GM21390 (cell line): ENCODE data around the gene APC.
"Not testable (repeated sequence)": the region's sequence is repeated elsewhere in the genome, so short reads cannot be mapped to it uniquely, and the experiment has no call there.

Experiments
- ATAC-seq: cut with Tn5 transposase; IDR thresholded peaks from one replicate; pipeline ENCODE4 v1.9.1; 2021; ENCODE audit not compliant: unreplicated experiment

The APC gene

GRCh38 chr5:112713206-112713605 is 24.5 kb upstream of the APC start:
- no peak for ATAC-seq

DNA sequence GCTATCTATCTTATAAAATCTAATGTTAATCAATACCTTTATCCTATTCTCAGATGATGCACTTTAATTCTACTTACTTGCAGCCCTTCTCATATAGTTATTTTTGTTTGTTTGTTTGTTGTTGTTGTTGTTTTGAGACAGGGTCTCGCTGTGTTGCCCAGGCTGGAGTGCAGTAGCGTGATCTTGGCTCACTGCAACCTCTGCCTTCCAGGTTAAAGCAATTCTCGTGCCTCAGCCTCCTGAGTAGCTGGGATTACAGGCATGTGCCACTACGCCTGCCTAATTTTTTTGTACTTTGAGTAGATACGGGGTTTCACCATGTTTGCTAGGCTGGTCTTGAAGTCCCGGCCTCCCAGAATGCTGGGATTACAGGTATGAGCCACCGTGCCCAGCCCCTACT is 20.8 kb upstream of the APC start:
- not testable (repeated sequence) for ATAC-seq

GRCh38 chr5:112717506-112718082 is 20.1 kb upstream of the APC start:
- no peak for ATAC-seq

GRCh38 chr5:112718344-112718743 is 19.3 kb upstream of the APC start:
- ATAC-seq = no peak

DNA sequence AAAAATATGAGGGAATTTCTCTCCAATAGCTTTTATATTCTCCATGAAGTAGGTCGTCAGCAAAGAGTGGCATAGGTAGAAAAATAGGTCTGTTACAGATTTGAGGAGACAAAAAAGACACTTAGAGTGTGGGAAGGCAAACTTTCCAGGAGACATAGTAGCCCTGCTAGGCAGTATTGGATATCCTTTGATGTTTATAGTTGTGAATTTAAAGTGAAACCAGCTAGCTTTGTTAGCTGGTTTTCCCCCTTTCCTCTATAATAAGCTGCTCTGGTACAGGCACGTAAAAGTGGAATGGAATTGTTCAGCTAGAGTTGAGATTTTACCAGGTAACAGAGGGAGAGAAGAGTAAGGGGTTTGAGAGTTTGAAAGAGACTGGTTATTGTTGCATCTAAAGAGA is 17.1 kb upstream of the APC start:
- ATAC-seq = no peak

DNA sequence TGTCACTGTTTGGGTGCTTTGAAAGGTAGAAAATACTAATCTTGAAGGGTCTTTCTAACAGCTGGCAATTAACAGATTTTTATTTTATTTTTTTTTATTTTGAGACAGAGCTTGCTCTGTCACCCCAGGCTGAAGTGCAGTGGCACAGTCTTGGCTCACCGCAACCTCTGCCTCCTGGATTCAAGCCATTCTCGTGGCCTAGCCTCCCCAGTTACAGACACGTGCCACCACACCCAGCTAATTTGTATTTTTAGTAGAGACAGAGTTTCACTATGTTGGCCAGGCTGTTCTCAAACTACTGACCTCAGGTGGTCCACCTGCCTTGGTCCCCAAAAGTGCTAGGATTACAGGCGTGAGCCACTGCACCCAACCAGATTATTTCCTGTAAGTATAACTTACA is 12.8 kb upstream of the APC start:
- ATAC-seq = no peak

DNA sequence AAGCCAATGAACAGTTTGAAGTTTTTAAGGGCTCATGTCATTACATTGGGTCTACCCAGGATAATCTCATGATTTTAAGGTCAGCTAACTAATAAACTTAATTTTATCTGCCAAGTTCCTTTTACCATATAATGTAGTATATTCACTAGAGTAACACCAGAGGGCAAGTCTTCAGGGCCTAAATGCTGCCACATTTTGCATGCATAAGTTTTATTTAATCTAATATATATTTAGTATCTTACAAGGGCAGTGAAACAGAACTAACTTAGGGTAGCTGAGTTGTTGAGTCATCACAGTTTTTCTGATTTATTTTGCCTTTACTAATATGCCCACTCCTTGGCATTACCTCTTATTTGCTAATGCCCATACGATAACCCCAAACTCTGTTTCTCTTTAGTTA is 8.1 kb upstream of the APC start:
- ATAC-seq = no peak

- ATAC-seq = no peak
These were observed 5.6 kb upstream of the APC start for GRCh38 chr5:112732131-112732530.

GRCh38 chr5:112733586-112733985 is 4.1 kb upstream of the APC start:
- ATAC-seq = no peak

DNA sequence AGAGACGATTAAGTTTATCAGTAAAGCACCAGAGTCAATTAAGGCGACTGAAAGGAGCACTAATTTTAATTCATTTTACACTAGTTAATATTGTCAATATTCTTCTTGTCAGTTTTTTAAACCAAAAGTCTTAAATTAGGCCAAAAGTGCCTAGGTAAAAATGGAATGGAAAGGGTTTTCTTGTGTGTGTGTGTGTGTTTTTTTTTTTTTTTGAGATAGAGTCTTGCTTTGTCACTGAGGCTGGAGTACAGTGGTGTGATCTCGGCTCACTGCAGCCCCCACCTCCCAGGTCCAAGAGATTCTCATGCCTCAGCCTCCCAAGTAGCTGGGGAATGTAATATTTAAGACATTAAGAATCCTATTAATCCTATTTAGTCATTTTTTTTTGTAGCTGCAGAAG is 3.1 kb upstream of the APC start:
- ATAC-seq = no peak

DNA sequence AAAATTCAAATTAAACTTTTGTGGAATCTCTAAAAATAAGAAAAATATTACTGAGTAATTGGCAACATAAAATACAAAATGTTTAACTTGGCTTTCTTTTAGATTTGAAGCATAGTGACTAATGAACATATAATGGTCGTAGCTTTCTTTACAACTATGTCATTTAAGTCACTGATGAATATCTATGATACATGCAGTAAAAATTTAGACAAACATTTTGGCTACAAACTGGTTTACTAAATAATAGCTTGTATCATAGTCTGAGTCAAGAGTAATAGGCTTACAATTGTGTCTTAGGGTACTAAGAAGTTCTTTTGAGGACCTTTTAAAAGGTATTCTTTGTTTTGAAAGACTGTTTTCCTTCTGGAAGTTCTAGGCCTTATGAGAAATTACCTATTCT is 2.0 kb upstream of the APC start:
- no peak for ATAC-seq

DNA sequence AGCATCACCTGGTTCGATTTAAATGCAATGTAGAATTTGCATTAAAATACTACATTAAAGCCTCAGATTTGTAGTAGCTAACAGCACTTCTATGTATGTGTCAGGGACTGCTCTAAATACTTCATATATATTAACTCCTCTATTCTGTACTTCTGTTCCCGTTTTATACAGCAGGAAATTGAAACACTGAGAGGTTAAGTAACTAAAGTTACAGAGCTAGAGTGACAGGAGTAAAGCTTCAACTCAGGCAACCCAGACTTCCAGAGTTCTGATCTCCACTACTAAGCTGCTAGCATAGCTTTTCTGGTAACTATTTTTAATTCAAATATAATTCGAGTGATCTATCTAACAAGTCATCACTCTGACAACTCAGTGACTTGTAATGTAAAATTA is 619 bp upstream of the APC start:
- ATAC-seq = no peak

DNA sequence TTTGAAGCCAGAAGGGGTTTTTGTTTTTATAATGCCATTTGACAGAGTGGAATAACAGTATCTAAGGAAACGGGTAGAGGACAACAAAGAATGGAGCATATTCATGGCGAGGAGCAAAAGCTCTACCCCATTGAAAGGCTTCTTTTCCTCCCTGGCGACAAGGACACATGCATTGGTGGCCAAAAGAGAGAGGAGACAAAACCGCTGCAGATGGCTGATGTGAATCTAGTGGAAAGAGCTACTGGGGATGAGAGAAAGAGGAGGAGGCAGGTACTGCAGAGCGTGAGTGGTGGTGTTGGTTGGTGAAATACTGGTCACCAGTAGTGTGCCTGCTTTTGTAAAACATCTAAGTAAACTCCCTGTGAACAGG is 491 bp downstream of the APC start:
- ATAC-seq = peak; percentile 23

- no peak for ATAC-seq
These were observed 4.7 kb downstream of the APC start for GRCh38 chr5:112742424-112742823.

DNA sequence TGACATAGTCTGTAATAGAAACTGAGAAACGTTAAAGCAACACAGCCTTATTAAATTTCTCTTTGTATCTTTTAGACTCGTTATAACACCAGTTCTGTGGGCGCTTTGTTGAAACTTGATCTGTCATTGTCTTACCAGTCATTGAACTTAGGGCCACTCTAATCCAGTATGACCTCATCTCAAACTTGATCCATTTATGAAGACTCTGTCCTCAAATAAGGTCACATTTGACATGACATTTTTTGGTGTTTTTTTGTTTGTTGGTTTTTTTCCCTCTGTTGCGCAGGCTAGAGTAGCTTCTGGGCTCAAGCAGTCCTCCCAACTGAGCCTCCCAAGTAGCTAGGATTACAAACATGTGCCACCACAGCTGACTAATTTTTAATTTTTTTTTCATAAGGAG is 5.9 kb downstream of the APC start:
- no peak for ATAC-seq

DNA sequence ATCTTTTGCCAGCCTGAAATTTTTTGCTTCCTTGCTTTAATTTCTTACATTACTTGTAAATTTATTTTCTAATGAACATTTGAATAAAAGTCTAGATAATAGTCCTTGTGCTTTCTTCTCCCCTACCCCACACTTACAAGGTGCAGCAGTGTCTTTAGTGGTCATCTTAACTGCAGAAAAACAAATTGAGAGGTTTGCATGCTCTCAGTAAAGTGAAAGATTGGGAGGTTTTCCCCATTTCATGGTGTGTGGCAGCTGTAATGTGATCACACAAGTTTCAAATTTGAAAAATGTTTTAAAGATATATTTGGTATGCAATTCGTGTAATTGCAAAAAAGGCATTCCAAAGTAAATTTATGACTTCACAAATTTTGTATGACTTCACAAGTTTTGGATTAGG is 14.7 kb downstream of the APC start:
- ATAC-seq = no peak

- no peak for ATAC-seq
These were observed 18.0 kb downstream of the APC start for GRCh38 chr5:112755703-112756102.

DNA sequence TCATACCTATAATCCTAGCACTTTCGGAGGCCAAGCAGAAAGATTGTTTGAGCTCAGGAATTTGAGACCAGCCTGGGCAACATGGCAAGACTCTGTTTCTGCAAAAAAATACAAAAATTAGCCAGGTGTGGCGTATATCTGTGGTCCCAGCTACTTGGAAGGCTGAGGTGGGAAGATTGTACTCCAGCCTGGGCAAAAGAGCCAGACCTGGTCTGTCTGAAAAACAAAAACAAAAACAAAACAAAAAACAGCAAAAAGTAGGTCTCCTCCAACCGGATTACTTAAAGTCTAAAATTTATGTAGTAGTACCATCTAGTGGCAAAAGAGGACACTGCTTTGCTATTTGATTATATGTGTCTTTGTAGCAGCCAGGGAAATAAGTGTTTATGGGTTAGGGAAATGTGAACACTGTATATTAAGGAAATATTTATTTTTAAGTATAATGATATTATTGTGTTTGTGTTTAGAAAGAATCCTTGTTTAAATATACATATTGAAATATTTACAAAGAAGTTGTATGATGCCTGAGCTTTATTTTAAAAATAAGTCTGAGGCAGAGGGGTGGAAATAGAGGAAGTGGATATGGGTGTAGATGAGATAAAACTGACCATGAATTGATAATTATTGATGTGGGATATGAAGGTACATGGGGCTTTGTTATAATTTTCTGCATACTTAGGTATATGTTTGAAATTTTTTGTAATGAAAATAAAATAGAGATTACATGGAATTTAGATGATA is 20.0 kb downstream of the APC start:
- peak; percentile 87 for ATAC-seq

DNA sequence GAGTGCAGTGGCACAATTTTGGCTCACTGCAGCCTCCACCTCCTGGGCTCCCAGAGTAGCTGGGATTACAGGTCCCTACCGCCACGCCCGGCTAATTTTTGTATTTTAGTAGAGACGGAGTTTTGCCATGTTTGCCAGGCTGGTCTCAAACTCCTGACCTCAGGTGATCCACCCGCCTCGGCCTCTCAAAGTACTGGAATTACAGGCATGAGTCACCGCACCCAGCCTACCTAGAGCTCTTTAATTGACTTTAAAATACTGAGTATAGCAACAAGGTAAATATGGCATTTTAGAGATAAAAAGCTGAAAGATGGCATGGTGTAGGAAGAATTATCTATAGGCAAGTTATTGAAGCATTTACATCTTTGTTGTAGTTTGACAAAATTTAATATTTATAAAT is 21.0 kb downstream of the APC start:
- no peak for ATAC-seq

DNA sequence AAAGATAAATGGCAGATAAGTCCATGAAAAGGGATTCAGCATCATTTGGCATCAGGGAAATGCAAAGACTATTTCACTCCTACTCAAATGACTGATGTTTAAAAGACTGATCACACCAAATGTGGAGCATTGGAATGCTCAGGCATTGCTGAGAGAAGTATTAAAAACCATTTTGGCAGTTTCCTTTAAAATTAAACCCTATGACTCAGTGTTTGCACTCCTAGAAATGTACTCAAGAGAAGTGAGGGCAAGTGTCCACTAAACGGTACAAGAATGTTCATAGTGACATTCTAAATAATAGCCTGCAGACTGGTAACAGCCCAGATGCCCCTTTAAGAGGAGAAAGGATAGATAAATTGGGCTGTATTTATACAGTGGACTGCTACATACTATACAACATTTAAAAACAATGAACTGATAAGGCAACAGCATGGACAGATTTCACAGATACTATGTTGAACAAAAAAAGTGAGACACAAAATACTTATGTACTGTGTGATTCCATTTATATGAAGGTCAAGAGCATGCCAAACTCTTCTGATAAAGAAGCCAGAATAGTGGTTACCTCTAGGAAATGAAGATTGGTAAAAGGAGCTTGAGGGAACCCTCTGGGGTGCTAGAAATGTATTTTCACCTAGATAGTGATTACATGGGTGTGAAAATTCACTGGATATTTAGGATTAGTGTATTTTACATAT is 24.6 kb downstream of the APC start:
- ATAC-seq = no peak

DNA sequence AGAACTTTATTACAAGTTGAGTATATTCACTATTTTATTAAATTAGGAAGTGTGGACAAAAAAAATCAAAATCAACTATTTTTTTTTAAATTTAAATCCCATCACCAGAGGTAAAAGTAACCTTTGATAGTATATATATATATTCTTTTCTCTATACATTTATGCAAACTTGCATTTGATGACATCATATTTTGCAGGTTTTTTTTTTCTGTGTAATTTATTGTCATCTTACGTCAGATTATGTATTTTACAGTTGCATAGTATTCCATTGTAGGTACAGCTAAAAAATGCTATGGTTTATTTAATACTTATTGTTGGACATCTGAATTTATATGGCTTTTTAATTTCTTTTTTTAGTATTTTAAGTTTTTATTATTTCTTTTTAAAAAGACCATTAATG is 25.5 kb downstream of the APC start:
- ATAC-seq = no peak

- ATAC-seq = no peak
These were observed 34.4 kb downstream of the APC start for GRCh38 chr5:112772124-112772523.
